Esophagus muscularis mucosa (tissue), 3 donors: ENCODE data around the gene PTPN9.
"Not testable (repeated sequence)": the region's sequence is repeated elsewhere in the genome, so short reads cannot be mapped to it uniquely, and the experiment has no call there.

Experiments
- EP300 ChIP-seq: sonication (generic); formaldehyde crosslinking; IDR thresholded peaks from one replicate; pipeline ENCODE4 v1.6.1; 2017; ENCODE audit warnings: antibody characterized with exemption
- POLR2AphosphoS5 ChIP-seq, 2 donors: sonication (generic); formaldehyde crosslinking; IDR thresholded peaks; one replicate each; pipeline ENCODE4 v1.6.1; 2017; ENCODE audit warnings: antibody characterized with exemption in 2 of 2

GRCh38 chr15:75448171-75448570, 130.9 kb downstream of the PTPN9 start:
- TF ChIP-seq EP300; POLR2AphosphoS5 (IDR thresholded peaks at IDR 0.05): not testable (repeated sequence)
